Neural cell (in vitro differentiated cells): ENCODE data around the gene PHF2. TPM values are rescaled to one million over a fixed set of nuclear protein-coding genes. Genes with fewer than 3 reads are reported as not detected.

Experiments
- H2AFZ ChIP-seq: fragments of 200-600, 300-800 bp; sonication (generic), shearing (Covaris generic); 2 replicates; pipeline ENCODE4 v1.6.0; 2014; ENCODE audit warnings: low read depth, mild to moderate bottlenecking, antibody characterized with exemption, low read length, moderate library complexity
- H3F3A ChIP-seq: fragments of 200-600 bp; shearing (Covaris generic); 2 replicates; pipeline ENCODE4 v1.6.1; 2016; ENCODE audit warnings: mild to moderate bottlenecking, moderate library complexity, mixed read lengths, antibody characterized with exemption, low read length; ENCODE audit not compliant: insufficient read depth, poor library complexity, severe bottlenecking
- H3K27ac ChIP-seq: fragments of 200-600, 300-800 bp; sonication (generic), shearing (Covaris generic); 2 replicates; pipeline ENCODE4 v1.5.1; 2014; ENCODE audit warnings: mild to moderate bottlenecking, low read length, moderate library complexity
- H3K27me3 ChIP-seq: fragments of 300-800, 200-600 bp; sonication (generic), shearing (Covaris generic); 2 replicates; pipeline ENCODE4 v1.6.0; 2014; ENCODE audit warnings: mild to moderate bottlenecking, low read depth, low read length, moderate library complexity; ENCODE audit not compliant: insufficient read depth
- H3K36me3 ChIP-seq: fragments of 300-800, 200-600 bp; sonication (generic), shearing (Covaris generic); 2 replicates; pipeline ENCODE4 v1.5.1; 2014; ENCODE audit warnings: mild to moderate bottlenecking, antibody characterized with exemption, low read length, moderate library complexity; ENCODE audit not compliant: insufficient read depth
- H3K4me2 ChIP-seq: fragments of 300-800, 200-600 bp; sonication (generic), shearing (Covaris generic); 2 replicates; pipeline ENCODE4 v1.6.0; 2014; ENCODE audit warnings: mild to moderate bottlenecking, low read length
- H3K4me3 ChIP-seq: fragments of 300-800, 200-600 bp; sonication (generic), shearing (Covaris generic); 2 replicates; pipeline ENCODE4 v1.5.1; 2014; ENCODE audit warnings: mild to moderate bottlenecking, low read length, moderate library complexity
- H3K79me2 ChIP-seq: fragments of 200-600 bp; shearing (Covaris generic); replicated peaks from 2 replicates; pipeline ENCODE4 v1.6.0; 2014; ENCODE audit warnings: mild to moderate bottlenecking, low read length, moderate library complexity; ENCODE audit not compliant: insufficient read depth
- H3K9ac ChIP-seq: fragments of 300-800, 200-600 bp; sonication (generic), shearing (Covaris generic); 2 replicates; pipeline ENCODE4 v1.6.1; 2016; ENCODE audit warnings: mild to moderate bottlenecking, low read length, mixed read lengths
- H3K9me2 ChIP-seq: fragments of 200-600 bp; shearing (Covaris generic); 2 replicates; pipeline ENCODE4 v1.6.1; 2016; ENCODE audit warnings: mild to moderate bottlenecking, low read length, mixed read lengths; ENCODE audit not compliant: insufficient read depth
- H3K9me3 ChIP-seq: fragments of 200-600, 300-800 bp; sonication (generic), shearing (Covaris generic); 2 replicates; pipeline ENCODE4 v1.6.1; 2016; ENCODE audit warnings: mild to moderate bottlenecking, mixed run types, low read length, moderate library complexity, mixed read lengths
- H4K20me1 ChIP-seq: fragments of 200-600 bp; shearing (Covaris generic); 2 replicates; pipeline ENCODE4 v1.6.1; 2016; ENCODE audit warnings: mild to moderate bottlenecking, mixed run types; ENCODE audit not compliant: insufficient read depth
- CTCF ChIP-seq: fragments of 450-650 bp; IDR thresholded peaks from 2 replicates; pipeline ENCODE4 v1.5.1; 2014; ENCODE audit warnings: antibody characterized with exemption, mild to moderate bottlenecking, moderate library complexity; ENCODE audit not compliant: poor library complexity, severe bottlenecking
- EP300 ChIP-seq: fragments of 450-650 bp; conservative IDR thresholded peaks from 2 replicates; pipeline ENCODE4 v1.6.1; 2014; ENCODE audit warnings: antibody characterized with exemption, mild to moderate bottlenecking, moderate library complexity; ENCODE audit not compliant: poor library complexity, severe bottlenecking
- EZH2 ChIP-seq: fragments of 200-600, 300-800 bp; shearing (Covaris generic), sonication (generic); IDR thresholded peaks from 2 replicates; pipeline ENCODE4 v1.6.1; 2014; ENCODE audit warnings: antibody characterized with exemption, low read length, borderline replicate concordance, mild to moderate bottlenecking; ENCODE audit not compliant: insufficient read depth, poor library complexity, severe bottlenecking
- MXI1 ChIP-seq: fragments of 450-650 bp; conservative IDR thresholded peaks from 2 replicates; pipeline ENCODE4 v1.6.1; 2014; ENCODE audit warnings: antibody characterized with exemption, mild to moderate bottlenecking; ENCODE audit not compliant: poor library complexity, severe bottlenecking
- POLR2AphosphoS5 ChIP-seq: IDR thresholded peaks from 2 replicates; pipeline ENCODE4 v1.6.1; 2012
- RAD21 ChIP-seq: fragments of 450-650 bp; conservative IDR thresholded peaks from 2 replicates; pipeline ENCODE4 v1.6.1; 2014; ENCODE audit warnings: antibody characterized with exemption, mild to moderate bottlenecking, moderate library complexity
- REST ChIP-seq: IDR thresholded peaks from 2 replicates; pipeline ENCODE4 v1.6.1; 2012; ENCODE audit warnings: borderline replicate concordance
- SMC3 ChIP-seq: fragments of 450-650 bp; conservative IDR thresholded peaks from 2 replicates; pipeline ENCODE4 v1.6.1; 2014; ENCODE audit warnings: antibody characterized with exemption, mild to moderate bottlenecking, moderate library complexity; ENCODE audit not compliant: poor library complexity
- TAF1 ChIP-seq: IDR thresholded peaks from 2 replicates; pipeline ENCODE4 v1.6.1; 2012; ENCODE audit warnings: low read depth
- polyA plus RNA-seq: library from polyadenylated mRNA; depleted of rRNA; stranded (reverse); fragments of >200 nt; gene quantifications from 2 replicates; pipeline ENCODE4 v1.2.3, GENCODE V29; 2014

Gene PHF2
- polyA plus RNA-seq, 1 donor from 2014 or later, result 42.4 TPM

- H3F3A ChIP-seq, result no peaks in the 10 kb centered on the region
- peaks cover 3% of the 10 kb centered on the region for H4K20me1 ChIP-seq
- no peak overlapping the region for H3K4me3 ChIP-seq
- H3K9me2 ChIP-seq, result no peaks in the 10 kb centered on the region
- H3K9ac ChIP-seq, result no peak overlapping the region
- no peak overlapping the region for H2AFZ ChIP-seq
- no peaks in the 10 kb centered on the region for H3K27me3 ChIP-seq
- H3K36me3 ChIP-seq, result no peaks in the 10 kb centered on the region
- H3K79me2 ChIP-seq, result peaks cover 41% of the 10 kb centered on the region
- no peak overlapping the region for H3K27ac ChIP-seq
- TF ChIP-seq REST (no peak), EZH2 (no peak), RAD21 (no peak), POLR2AphosphoS5 (no peak), CTCF (no peak), EP300 (no peak)
- no peak overlapping the region for H3K4me2 ChIP-seq
- no peaks in the 10 kb centered on the region for H3K9me3 ChIP-seq
Measured at GRCh38 chr9:93592008-93592642, 15.7 kb downstream of the PHF2 start.

GRCh38 chr9:93592643-93593021, 16.2 kb downstream of the PHF2 start:
- H3K9me2 ChIP-seq, result no peaks in the 10 kb centered on the region
- H3F3A ChIP-seq, result no peaks in the 10 kb centered on the region
- no peaks in the 10 kb centered on the region for H3K27me3 ChIP-seq
- no peak overlapping the region for H3K4me2 ChIP-seq
- no peak overlapping the region for H2AFZ ChIP-seq
- no peak overlapping the region for H3K9ac ChIP-seq
- H4K20me1 ChIP-seq, result peaks cover 3% of the 10 kb centered on the region
- TF ChIP-seq EZH2 (no peak), EP300 (no peak), SMC3 (no peak), CTCF (no peak), TAF1 (no peak), RAD21 (no peak), REST (no peak), MXI1 (no peak), POLR2AphosphoS5 (no peak)
- no peak overlapping the region for H3K27ac ChIP-seq
- peaks cover 38% of the 10 kb centered on the region for H3K79me2 ChIP-seq
- no peaks in the 10 kb centered on the region for H3K9me3 ChIP-seq
- H3K36me3 ChIP-seq, result no peaks in the 10 kb centered on the region
- H3K4me3 ChIP-seq, result no peak overlapping the region
